HL-60 (cell line): ENCODE measurements around the gene EML3.

ENCODE experiments used
- POLR2AphosphoS5 ChIP-seq: IDR thresholded peaks from 2 replicates; pipeline ENCODE4 v1.6.1; 2012; ENCODE audit warnings: low read depth
- TF ChIP-seq, protein P1 (sequence below): IDR thresholded peaks from one replicate; pipeline ENCODE4 v1.5.1; 2011; ENCODE audit warnings: low read length, control low read depth, inconsistent platforms; ENCODE audit not compliant: insufficient read depth

DNA sequence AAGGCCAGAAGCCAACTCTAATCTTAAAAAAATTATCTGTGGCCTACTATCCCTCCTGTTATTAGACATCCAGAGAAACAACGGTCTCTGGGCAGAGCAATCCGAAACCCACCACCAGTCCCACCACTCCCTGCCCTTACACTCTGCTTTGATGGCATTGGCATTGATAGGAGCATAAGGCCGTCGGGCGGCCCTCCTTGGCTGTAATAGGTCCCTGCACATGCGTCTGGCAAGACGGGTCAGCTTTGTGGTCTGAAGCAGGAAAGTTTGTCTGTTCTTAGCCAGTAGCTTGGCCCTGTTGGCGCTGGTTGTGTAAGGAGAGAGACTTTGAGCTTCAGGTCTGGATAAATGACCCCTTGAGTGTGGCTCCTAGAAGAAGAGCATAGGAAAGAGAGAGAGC lies 17.5 kb downstream of the EML3 start:
- no peak for TF ChIP-seq POLR2AphosphoS5
- TF ChIP-seq, protein P1, sequence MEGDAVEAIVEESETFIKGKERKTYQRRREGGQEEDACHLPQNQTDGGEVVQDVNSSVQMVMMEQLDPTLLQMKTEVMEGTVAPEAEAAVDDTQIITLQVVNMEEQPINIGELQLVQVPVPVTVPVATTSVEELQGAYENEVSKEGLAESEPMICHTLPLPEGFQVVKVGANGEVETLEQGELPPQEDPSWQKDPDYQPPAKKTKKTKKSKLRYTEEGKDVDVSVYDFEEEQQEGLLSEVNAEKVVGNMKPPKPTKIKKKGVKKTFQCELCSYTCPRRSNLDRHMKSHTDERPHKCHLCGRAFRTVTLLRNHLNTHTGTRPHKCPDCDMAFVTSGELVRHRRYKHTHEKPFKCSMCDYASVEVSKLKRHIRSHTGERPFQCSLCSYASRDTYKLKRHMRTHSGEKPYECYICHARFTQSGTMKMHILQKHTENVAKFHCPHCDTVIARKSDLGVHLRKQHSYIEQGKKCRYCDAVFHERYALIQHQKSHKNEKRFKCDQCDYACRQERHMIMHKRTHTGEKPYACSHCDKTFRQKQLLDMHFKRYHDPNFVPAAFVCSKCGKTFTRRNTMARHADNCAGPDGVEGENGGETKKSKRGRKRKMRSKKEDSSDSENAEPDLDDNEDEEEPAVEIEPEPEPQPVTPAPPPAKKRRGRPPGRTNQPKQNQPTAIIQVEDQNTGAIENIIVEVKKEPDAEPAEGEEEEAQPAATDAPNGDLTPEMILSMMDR, result no peak
